K562 (cell line): Measurements from ENCODE around the gene GAL3ST1. TPM values are rescaled to one million over a fixed set of nuclear protein-coding genes. Genes with fewer than 3 reads are reported as not detected.

Experiments
- ARHGAP35 ChIP-seq: fragments of 450-650 bp; IDR thresholded peaks from 2 replicates; pipeline ENCODE4 v1.6.1; 2018; ENCODE audit not compliant: partially characterized antibody
- ARID3A ChIP-seq: IDR thresholded peaks from 2 replicates; pipeline ENCODE4 v1.6.1; 2012; ENCODE audit warnings: low read depth, low read length, improper control_type of control experiment, borderline replicate concordance
- CBX1 ChIP-seq: sonication (generic); IDR thresholded peaks from 2 replicates; pipeline ENCODE4 v1.6.1; 2016; ENCODE audit warnings: antibody characterized with exemption, low read depth, mild to moderate bottlenecking
- CREB5 ChIP-seq: fragments of 250-450 bp; sonication (Bioruptor Pico); IDR thresholded peaks from 2 replicates; pipeline ENCODE4 v1.5.0; 2020; ENCODE audit warnings: mild to moderate bottlenecking
- DACH1 ChIP-seq: fragments of 450-650 bp; IDR thresholded peaks from 2 replicates; pipeline ENCODE4 v1.6.1; 2018; ENCODE audit not compliant: partially characterized antibody
- HDAC1 ChIP-seq, 2 experiments: fragments of 450-650 bp; IDR thresholded peaks; 2 replicates each; pipeline ENCODE4 v1.6.1; 2016 to 2017; ENCODE audit warnings: inconsistent platforms in 1 of 2, mild to moderate bottlenecking in 1 of 2, moderate library complexity in 1 of 2
- HDAC2 ChIP-seq: fragments of 450-650 bp; IDR thresholded peaks from 2 replicates; pipeline ENCODE4 v1.6.1; 2016; ENCODE audit warnings: mild to moderate bottlenecking
- HSF4 ChIP-seq: fragments of 250-450 bp; sonication (Bioruptor Pico); IDR thresholded peaks from 2 replicates; pipeline ENCODE4 v2.1.2; 2022; ENCODE audit warnings: mild to moderate bottlenecking, moderate library complexity, borderline replicate concordance
- KLF1 ChIP-seq: fragments of 450-650 bp; IDR thresholded peaks from 2 replicates; pipeline ENCODE4 v1.6.1; 2016; ENCODE audit warnings: missing genetic modification characterization, missing compliant biosample characterization
- MAFF ChIP-seq: IDR thresholded peaks from 2 replicates; pipeline ENCODE4 v1.6.1; 2012; ENCODE audit warnings: low read length, improper control_type of control experiment
- MCM2 ChIP-seq: fragments of 450-650 bp; IDR thresholded peaks from 2 replicates; pipeline ENCODE4 v1.6.1; 2017; ENCODE audit warnings: low read depth, mild to moderate bottlenecking
- MCM7 ChIP-seq, 2 experiments: fragments of 450-650 bp; IDR thresholded peaks; 2 replicates each; pipeline ENCODE4 v1.6.1; 2016 to 2018
- MEF2A ChIP-seq: IDR thresholded peaks from 2 replicates; pipeline ENCODE4 v1.6.1; 2011; ENCODE audit warnings: low read depth, mild to moderate bottlenecking, low read length, moderate library complexity; ENCODE audit not compliant: control insufficient read depth
- MLX ChIP-seq, 2 experiments: fragments of 450-650 bp in 1 of 2; sonication (generic) in 1 of 2; formaldehyde crosslinking; conservative IDR thresholded peaks; 2 replicates each; pipeline versions ENCODE4 v1.4.0 to v1.8.1; 2020 to 2022; ENCODE audit warnings: mild to moderate bottlenecking in 1 of 2, missing genetic modification reagents in 1 of 2
- PML ChIP-seq: IDR thresholded peaks from 2 replicates; pipeline ENCODE4 v1.6.1; 2012; ENCODE audit warnings: low read length, inconsistent platforms
- RB1 ChIP-seq: fragments of 450-650 bp; IDR thresholded peaks from 2 replicates; pipeline ENCODE4 v1.6.1; 2017; ENCODE audit warnings: low read depth, mild to moderate bottlenecking
- RFX1 ChIP-seq: fragments of 450-650 bp; IDR thresholded peaks from 2 replicates; pipeline ENCODE4 v1.6.1; 2016; ENCODE audit warnings: mild to moderate bottlenecking, moderate library complexity
- SRF ChIP-seq, 2 experiments: fragments of 250-450, 450-650 bp in 1 of 2; sonication (Bioruptor Pico) in 1 of 2; sonication (generic) in 1 of 2; formaldehyde crosslinking; IDR thresholded peaks; 2 replicates each; pipeline versions ENCODE4 v1.5.0 to v1.5.1; 2020 to 2022; ENCODE audit warnings: mild to moderate bottlenecking in 1 of 2, missing genetic modification reagents in 1 of 2
- THRA ChIP-seq: fragments of 450-650 bp; IDR thresholded peaks from 2 replicates; pipeline ENCODE4 v1.6.1; 2017; ENCODE audit warnings: mild to moderate bottlenecking, moderate library complexity
- ZBTB9 ChIP-seq: fragments of 450-650 bp; formaldehyde crosslinking; IDR thresholded peaks from 2 replicates; pipeline ENCODE4 v1.4.0; 2020; ENCODE audit warnings: mild to moderate bottlenecking, moderate library complexity
- ZNF316 ChIP-seq: fragments of 450-650 bp; IDR thresholded peaks from 2 replicates; pipeline ENCODE4 v1.6.1; 2016
- ZNF655 ChIP-seq: fragments of 250-450 bp; sonication (Bioruptor Pico); IDR thresholded peaks from 2 replicates; pipeline ENCODE4 v1.5.0; 2021
- polyA plus RNA-seq, 8 experiments: library from polyadenylated mRNA; depleted of rRNA in 4 of 8; stranded (reverse) in 5 of 8; unstranded in 3 of 8; fragments of >200 nt; fragmentation: Nextera tagmentation in 2 of 8; fragmentation: Illumina TruSeq in 1 of 8; extraction: Ambion mirVana in 2 of 8; extraction: Trizol in 1 of 8; gene quantifications; 2 replicates each; pipeline versions ENCODE4 v1.2.1 to v1.2.3, GENCODE V29; 2011 to 2014; ENCODE audit warnings: inconsistent platforms in 1 of 8, missing spikeins in 1 of 8
- total RNA-seq, 7 experiments: library from RNA; depleted of rRNA in 6 of 7; stranded (reverse); fragments of >200 nt in 6 of 7; fragmentation: Illumina TruSeq in 2 of 7; extraction: Trizol in 2 of 7; gene quantifications; 2 replicates each; pipeline versions ENCODE4 v1.2.1 to v1.2.3, GENCODE V29; 2011 to 2021; ENCODE audit warnings: low replicate concordance in 1 of 7

The GAL3ST1 gene
- total and polyA plus RNA-seq, 9 of the 15 experiments (the other 6 are each of a cell fraction or from before 2014, with no cell fraction given), result 0.03 to 1.9 (median 0.33) TPM; not detected in 1

- TF ChIP-seq DACH1 (peak; percentile 90), ARID3A (no peak), MCM2 (no peak), ZBTB9 (CRISPR knock-in tag) (no peak), MEF2A (no peak), PML (no peak), RFX1 (peak; percentile 100), ZNF316 (no peak), SRF (CRISPR knock-in tag; IDR thresholded peaks at IDR 0.05) (no peak), ARHGAP35 (no peak), MCM7 (IDR thresholded peaks at IDR 0.05) (no peak), MAFF (no peak), THRA (no peak), CBX1 (no peak), HDAC1 (IDR thresholded peaks at IDR 0.05) (peak in 1 of 2 experiments; percentile 90; a peak in 2 of 4 replicates), MLX (CRISPR knock-in tag; conservative IDR thresholded peaks at IDR 0.05) (no peak), HSF4 (CRISPR knock-in tag) (no peak), RB1 (peak; percentile 30; the same call in 1 of the 2 replicates), HDAC2 (no peak), CREB5 (CRISPR knock-in tag) (no peak), KLF1 (no peak), ZNF655 (CRISPR knock-in tag) (no peak)
Observed at GRCh38 chr22:30591588-30592359, 17.3 kb upstream of the GAL3ST1 start, which contains the start of gene PES1 (continued).
